ENCODE data around the gene IGFBP4.

DNA sequence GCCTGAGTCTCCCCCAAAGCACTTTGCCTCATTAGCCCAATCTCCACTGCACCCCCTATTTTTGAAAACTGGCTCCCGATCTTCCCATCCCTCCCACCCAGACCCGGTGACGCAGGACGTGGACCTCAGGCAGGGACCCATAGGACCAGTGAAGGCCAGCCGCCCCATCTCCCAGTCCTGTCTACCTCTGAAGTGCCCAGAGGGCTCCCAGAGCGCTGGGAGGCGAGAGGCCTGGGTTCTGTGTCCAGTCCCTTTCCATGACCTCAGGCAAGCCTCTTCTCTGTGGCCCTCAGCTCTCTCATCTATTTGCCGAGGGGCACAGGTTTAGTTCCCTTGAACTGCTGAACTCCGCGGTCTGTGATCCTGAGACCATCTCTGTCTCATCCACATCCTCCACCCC, 57.5 kb downstream of the IGFBP4 start:
- TF ChIP-seq, protein P1, sequence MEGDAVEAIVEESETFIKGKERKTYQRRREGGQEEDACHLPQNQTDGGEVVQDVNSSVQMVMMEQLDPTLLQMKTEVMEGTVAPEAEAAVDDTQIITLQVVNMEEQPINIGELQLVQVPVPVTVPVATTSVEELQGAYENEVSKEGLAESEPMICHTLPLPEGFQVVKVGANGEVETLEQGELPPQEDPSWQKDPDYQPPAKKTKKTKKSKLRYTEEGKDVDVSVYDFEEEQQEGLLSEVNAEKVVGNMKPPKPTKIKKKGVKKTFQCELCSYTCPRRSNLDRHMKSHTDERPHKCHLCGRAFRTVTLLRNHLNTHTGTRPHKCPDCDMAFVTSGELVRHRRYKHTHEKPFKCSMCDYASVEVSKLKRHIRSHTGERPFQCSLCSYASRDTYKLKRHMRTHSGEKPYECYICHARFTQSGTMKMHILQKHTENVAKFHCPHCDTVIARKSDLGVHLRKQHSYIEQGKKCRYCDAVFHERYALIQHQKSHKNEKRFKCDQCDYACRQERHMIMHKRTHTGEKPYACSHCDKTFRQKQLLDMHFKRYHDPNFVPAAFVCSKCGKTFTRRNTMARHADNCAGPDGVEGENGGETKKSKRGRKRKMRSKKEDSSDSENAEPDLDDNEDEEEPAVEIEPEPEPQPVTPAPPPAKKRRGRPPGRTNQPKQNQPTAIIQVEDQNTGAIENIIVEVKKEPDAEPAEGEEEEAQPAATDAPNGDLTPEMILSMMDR (IDR thresholded peaks at IDR 0.05 in 8 of 11, conservative IDR thresholded peaks at IDR 0.05 in 3 of 11) = no peak
- TF ChIP-seq POLR2A (IDR thresholded peaks at IDR 0.05) = no peak

Data from spleen (tissue), 7 donors.